ENCODE measurements around the gene COL2A1.

Gene COL2A1

GRCh38 chr12:48043771-48044170 lies 39.5 kb upstream of the COL2A1 start:
- DNase-seq (ENCODE audit: low read depth, low spot score): no peak
- no peak overlapping the region for H3K27ac ChIP-seq
- no peaks in the 10 kb centered on the region for H3K9me3 ChIP-seq (ENCODE audit: low read depth, low read length)
- no peak overlapping the region for H3K9ac ChIP-seq (ENCODE audit: insufficient read length)
- H3K36me3 ChIP-seq (ENCODE audit: insufficient read depth, low read length): peaks cover 51% of the 10 kb centered on the region
- no peak for TF ChIP-seq POLR2AphosphoS5 (IDR thresholded peaks at IDR 0.05; ENCODE audit: borderline replicate concordance, low read depth, low read length)
- no peak overlapping the region for H3K4me3 ChIP-seq

- DNase-seq (ENCODE audit: low read depth, low spot score): no peak
- Histone ChIP-seq H3K36me3 (ENCODE audit: insufficient read depth, low read length) (peaks cover 32% of the 10 kb centered on the region), H3K27ac (no peak overlapping the region), H3K9me3 (ENCODE audit: low read depth, low read length) (no peaks in the 10 kb centered on the region), H3K9ac (ENCODE audit: insufficient read length) (no peak overlapping the region), H3K4me3 (no peak overlapping the region)
- TF ChIP-seq FOXP2 (optimal IDR thresholded peaks at IDR 0.05; ENCODE audit: control extremely low read depth, extremely low read length, insufficient read depth) (no peak), EZH2 (IDR thresholded peaks at IDR 0.05) (no peak), POLR2AphosphoS5 (IDR thresholded peaks at IDR 0.05; ENCODE audit: borderline replicate concordance, low read depth, low read length) (no peak)
These were observed 37.5 kb upstream of the COL2A1 start for GRCh38 chr12:48041591-48042423.

GRCh38 chr12:48040354-48040753 lies 36.1 kb upstream of the COL2A1 start:
- Histone ChIP-seq H3K36me3 (ENCODE audit: insufficient read depth, low read length) (peaks cover 17% of the 10 kb centered on the region), H3K9me3 (ENCODE audit: low read depth, low read length) (no peaks in the 10 kb centered on the region), H3K9ac (ENCODE audit: insufficient read length) (no peak overlapping the region), H3K4me3 (no peak overlapping the region), H3K27ac (no peak overlapping the region)
- TF ChIP-seq EZH2 (IDR thresholded peaks at IDR 0.05) (no peak), FOXP2 (optimal IDR thresholded peaks at IDR 0.05; ENCODE audit: control extremely low read depth, extremely low read length, insufficient read depth) (no peak), POLR2AphosphoS5 (IDR thresholded peaks at IDR 0.05; ENCODE audit: borderline replicate concordance, low read depth, low read length) (no peak)
- DNase-seq (ENCODE audit: low read depth, low spot score): no peak

GRCh38 chr12:48039151-48039550 lies 34.9 kb upstream of the COL2A1 start:
- Histone ChIP-seq H3K36me3 (ENCODE audit: insufficient read depth, low read length) (peaks cover 6% of the 10 kb centered on the region), H3K9ac (ENCODE audit: insufficient read length) (no peak overlapping the region), H3K9me3 (ENCODE audit: low read depth, low read length) (no peaks in the 10 kb centered on the region), H3K4me3 (no peak overlapping the region), H3K27ac (no peak overlapping the region)
- no peak for DNase-seq (ENCODE audit: low read depth, low spot score)
- TF ChIP-seq FOXP2 (optimal IDR thresholded peaks at IDR 0.05; ENCODE audit: control extremely low read depth, extremely low read length, insufficient read depth) (no peak), EZH2 (IDR thresholded peaks at IDR 0.05) (no peak), POLR2AphosphoS5 (IDR thresholded peaks at IDR 0.05; ENCODE audit: borderline replicate concordance, low read depth, low read length) (no peak)

GRCh38 chr12:48038085-48038484 lies 33.8 kb upstream of the COL2A1 start:
- Histone ChIP-seq H3K9me3 (ENCODE audit: low read depth, low read length) (no peaks in the 10 kb centered on the region), H3K27ac (no peak overlapping the region), H3K36me3 (ENCODE audit: insufficient read depth, low read length) (peaks cover 2% of the 10 kb centered on the region), H3K9ac (ENCODE audit: insufficient read length) (no peak overlapping the region), H3K4me3 (no peak overlapping the region)
- no peak for TF ChIP-seq EZH2 (IDR thresholded peaks at IDR 0.05)
- TF ChIP-seq FOXP2 (optimal IDR thresholded peaks at IDR 0.05; ENCODE audit: control extremely low read depth, extremely low read length, insufficient read depth): no peak
- no peak for TF ChIP-seq POLR2AphosphoS5 (IDR thresholded peaks at IDR 0.05; ENCODE audit: borderline replicate concordance, low read depth, low read length)
- no peak for DNase-seq (ENCODE audit: low read depth, low spot score)

- Histone ChIP-seq H3K9me3 (ENCODE audit: low read depth, low read length) (no peaks in the 10 kb centered on the region), H3K36me3 (ENCODE audit: insufficient read depth, low read length) (no peaks in the 10 kb centered on the region), H3K27ac (no peak overlapping the region), H3K4me3 (no peak overlapping the region), H3K9ac (ENCODE audit: insufficient read length) (no peak overlapping the region)
- no peak for DNase-seq (ENCODE audit: low read depth, low spot score)
- TF ChIP-seq EZH2 (IDR thresholded peaks at IDR 0.05): no peak
- TF ChIP-seq FOXP2 (optimal IDR thresholded peaks at IDR 0.05; ENCODE audit: control extremely low read depth, extremely low read length, insufficient read depth): no peak
- no peak for TF ChIP-seq POLR2AphosphoS5 (IDR thresholded peaks at IDR 0.05; ENCODE audit: borderline replicate concordance, low read depth, low read length)
These were observed 33.1 kb upstream of the COL2A1 start for GRCh38 chr12:48037267-48037915.

GRCh38 chr12:48036818-48037217 lies 32.5 kb upstream of the COL2A1 start:
- DNase-seq (ENCODE audit: low read depth, low spot score): no peak
- TF ChIP-seq POLR2AphosphoS5 (IDR thresholded peaks at IDR 0.05; ENCODE audit: borderline replicate concordance, low read depth, low read length): no peak
- no peak for TF ChIP-seq FOXP2 (optimal IDR thresholded peaks at IDR 0.05; ENCODE audit: control extremely low read depth, extremely low read length, insufficient read depth)
- no peak for TF ChIP-seq EZH2 (IDR thresholded peaks at IDR 0.05)
- H3K9me3 ChIP-seq (ENCODE audit: low read depth, low read length): no peaks in the 10 kb centered on the region
- H3K36me3 ChIP-seq (ENCODE audit: insufficient read depth, low read length): no peaks in the 10 kb centered on the region
- H3K9ac ChIP-seq (ENCODE audit: insufficient read length): no peak overlapping the region
- H3K4me3 ChIP-seq: no peak overlapping the region
- H3K27ac ChIP-seq: no peak overlapping the region

GRCh38 chr12:48034835-48035805 lies 30.8 kb upstream of the COL2A1 start:
- no peak overlapping the region for H3K9ac ChIP-seq (ENCODE audit: insufficient read length)
- TF ChIP-seq EZH2 (IDR thresholded peaks at IDR 0.05) (no peak), FOXP2 (optimal IDR thresholded peaks at IDR 0.05; ENCODE audit: control extremely low read depth, extremely low read length, insufficient read depth) (no peak), POLR2AphosphoS5 (IDR thresholded peaks at IDR 0.05; ENCODE audit: borderline replicate concordance, low read depth, low read length) (no peak)
- no peak for DNase-seq (ENCODE audit: low read depth, low spot score)
- no peaks in the 10 kb centered on the region for H3K9me3 ChIP-seq (ENCODE audit: low read depth, low read length)
- no peak overlapping the region for H3K27ac ChIP-seq
- no peaks in the 10 kb centered on the region for H3K36me3 ChIP-seq (ENCODE audit: insufficient read depth, low read length)
- H3K4me3 ChIP-seq: no peak overlapping the region

Measured in SK-N-MC (cell line).